HG03558 (cell line): ENCODE data around the gene CLEC18C.
"Not testable (repeated sequence)": the region's sequence is repeated elsewhere in the genome, so short reads cannot be mapped to it uniquely, and the experiment has no call there.

Source experiments
- ATAC-seq: cut with Tn5 transposase; IDR thresholded peaks from one replicate; pipeline ENCODE4 v1.9.1; 2021; ENCODE audit warnings: moderate number of reproducible peaks; ENCODE audit not compliant: unreplicated experiment; ENCODE audit errors: extremely low read depth

The CLEC18C gene

GRCh38 chr16:70158261-70158939, 15.2 kb upstream of the CLEC18C start:
- ATAC-seq, result no peak

DNA sequence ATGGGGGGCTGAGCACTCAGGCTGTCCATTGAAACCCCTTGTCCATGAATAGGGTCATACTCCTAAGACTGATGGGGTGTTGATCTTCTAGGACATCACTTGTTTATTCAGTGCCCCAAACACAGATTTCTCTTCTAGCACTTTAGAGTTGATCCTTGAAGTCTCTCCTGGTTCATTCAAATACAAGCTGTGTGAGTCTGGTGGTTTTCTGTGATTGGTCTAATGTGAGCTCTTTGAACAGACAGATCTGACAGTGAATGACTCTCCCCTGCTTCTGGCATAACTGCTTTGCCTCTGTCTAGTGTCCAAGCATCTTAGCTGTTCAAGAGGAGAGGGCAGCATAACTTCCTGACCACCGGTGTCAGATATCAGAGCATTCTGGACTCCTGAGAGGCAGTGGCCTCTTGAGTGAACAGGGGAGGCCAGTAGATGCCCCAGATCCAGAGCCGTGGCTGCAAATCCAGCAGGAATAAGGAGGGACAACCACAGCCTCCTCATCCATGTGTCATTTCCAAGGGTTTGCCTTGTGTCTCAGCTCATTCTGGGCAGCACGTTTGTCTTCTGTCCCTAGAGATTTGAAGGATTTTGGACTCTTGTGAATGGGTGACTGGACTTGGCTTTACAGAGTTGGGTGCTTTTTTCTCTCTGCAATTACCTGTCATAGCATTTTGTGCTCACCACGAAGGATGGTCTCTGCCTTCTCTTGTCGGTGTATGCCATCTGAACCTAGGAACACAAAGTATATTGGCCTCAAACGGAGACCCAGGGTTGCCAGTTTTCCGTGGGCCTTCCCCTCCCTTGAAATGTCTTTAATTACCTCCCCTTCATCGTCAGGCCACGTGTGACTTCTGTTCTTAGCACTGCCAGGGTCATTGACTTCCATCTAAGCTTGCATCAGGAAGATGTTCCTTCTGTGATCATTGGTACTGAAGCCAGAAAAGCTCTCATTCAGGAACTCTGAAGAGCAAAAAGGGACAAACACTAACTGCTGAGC, 13.9 kb upstream of the CLEC18C start:
- no peak for ATAC-seq

DNA sequence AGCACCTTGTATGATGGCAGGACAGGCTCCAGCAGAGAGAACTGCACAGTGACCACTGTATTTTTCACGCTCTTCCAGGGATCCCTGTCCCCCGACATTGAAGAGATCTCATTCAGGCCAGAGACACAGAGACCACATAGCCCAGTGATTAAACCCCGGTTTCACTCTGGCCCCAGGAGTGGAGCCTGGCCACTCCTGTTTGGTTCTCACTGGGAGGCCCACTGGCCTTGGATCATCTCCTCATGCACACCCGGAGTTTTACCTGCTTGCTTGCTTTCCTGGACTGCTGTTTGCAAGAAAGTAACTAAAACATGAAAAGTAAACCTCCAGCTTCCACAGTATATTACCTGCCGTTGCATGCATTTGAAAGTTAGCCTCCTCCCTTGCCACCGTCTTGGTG, 13.2 kb upstream of the CLEC18C start:
- no peak for ATAC-seq

- no peak for ATAC-seq
These were observed 12.8 kb upstream of the CLEC18C start for GRCh38 chr16:70160821-70161220.

- ATAC-seq, result no peak
These were observed 12.2 kb upstream of the CLEC18C start for GRCh38 chr16:70161350-70161749.

DNA sequence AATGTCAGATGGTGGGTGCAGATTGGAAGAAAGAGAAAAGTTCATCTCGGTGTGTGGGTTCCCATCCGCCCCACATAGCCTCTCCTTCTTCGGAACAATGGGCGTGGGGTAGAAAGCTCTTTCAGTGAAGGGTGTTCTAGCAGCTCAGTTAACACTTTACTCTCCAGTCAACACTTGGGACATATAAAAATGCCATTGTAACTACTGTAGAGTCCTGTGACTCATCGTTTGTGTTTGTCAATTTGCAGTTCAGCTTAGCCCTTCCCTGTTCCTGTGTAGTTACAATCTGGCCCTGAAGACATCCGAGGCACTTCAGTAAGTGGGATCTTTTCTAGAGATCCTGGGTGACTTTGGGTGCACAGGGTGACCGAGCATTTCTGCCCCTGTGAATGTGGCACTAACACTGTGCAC, 11.5 kb upstream of the CLEC18C start:
- ATAC-seq, result no peak

GRCh38 chr16:70163596-70163995, 10.0 kb upstream of the CLEC18C start:
- no peak for ATAC-seq

- ATAC-seq, result not testable (repeated sequence)
These were observed 6.9 kb upstream of the CLEC18C start for GRCh38 chr16:70166688-70167087.

GRCh38 chr16:70173916-70174315, 329 bp downstream of the CLEC18C start:
- ATAC-seq, result not testable (repeated sequence)

GRCh38 chr16:70174387-70174932, 873 bp downstream of the CLEC18C start:
- not testable (repeated sequence) for ATAC-seq

DNA sequence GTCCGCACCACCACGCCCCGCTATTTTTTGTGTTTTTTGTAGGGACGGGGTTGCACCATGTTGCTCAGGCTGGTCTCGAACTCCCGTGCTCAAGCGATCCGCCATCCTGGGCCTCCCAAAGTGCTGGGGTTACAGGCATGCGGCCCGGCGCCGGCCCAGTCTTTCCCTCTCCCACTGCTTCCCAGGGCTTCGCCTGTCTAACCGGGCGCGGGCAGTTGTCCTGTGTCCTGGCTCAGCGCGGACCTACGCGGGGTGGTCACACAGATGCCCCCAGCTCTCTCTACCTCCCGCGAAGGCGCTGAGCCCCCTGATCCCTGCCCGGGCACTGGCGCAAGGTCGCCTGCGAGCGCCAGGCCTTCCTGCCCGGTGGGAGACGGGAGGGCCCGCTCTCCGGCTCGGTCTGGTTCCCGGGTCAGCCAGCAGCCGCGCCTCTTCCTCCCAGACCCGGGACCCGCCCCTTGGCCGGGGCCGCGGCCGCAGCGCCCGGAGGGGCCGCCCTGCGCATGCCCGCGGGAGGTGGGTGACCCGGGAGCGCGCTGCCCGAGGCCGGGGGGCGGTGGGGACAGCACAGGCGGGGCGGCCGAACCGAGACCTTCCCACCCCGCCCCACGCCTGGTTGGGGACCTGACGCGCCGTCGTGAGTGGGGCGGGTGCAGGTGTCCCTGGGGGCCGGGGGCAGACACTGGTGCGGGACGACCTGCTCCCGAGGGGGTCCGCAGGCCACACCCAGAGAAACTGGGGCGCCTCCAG, 14.4 kb downstream of the CLEC18C start:
- ATAC-seq, result not testable (repeated sequence)

DNA sequence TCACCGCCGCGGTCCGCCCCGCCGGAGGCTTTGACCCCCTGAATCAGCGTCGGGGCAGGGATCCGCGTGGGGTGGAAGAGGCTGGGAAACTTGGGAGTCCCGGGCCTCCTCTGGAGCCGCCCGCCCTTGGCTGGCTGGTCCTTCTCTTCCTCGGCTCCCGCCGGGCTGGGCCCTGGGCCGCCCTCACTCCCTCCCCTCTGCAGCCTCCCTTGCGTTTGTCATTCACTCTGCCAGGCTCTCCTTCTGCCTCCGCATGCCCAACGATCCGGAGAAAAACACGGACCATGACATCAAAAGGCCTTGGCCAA, 15.0 kb downstream of the CLEC18C start:
- ATAC-seq, result not testable (repeated sequence)

DNA sequence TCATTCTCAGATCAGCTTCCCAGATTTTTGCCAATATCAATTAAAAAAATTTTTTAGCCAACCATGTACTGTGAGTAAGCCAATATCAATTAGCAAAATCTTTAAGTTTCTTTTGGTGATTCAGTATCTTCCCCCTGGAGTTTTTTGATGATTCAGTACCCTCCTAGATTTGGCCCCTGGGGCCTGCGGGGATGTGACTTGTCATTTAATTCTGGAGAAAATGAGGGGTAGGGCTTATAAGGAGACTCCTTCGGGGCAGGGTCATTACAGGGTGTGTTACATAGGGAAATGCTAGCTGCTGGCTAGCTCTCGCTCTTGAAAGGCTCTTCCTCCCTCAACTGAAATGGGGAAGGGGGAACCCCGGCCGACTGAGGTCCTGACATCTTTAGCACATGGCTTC, 17.0 kb downstream of the CLEC18C start:
- ATAC-seq, result not testable (repeated sequence)

DNA sequence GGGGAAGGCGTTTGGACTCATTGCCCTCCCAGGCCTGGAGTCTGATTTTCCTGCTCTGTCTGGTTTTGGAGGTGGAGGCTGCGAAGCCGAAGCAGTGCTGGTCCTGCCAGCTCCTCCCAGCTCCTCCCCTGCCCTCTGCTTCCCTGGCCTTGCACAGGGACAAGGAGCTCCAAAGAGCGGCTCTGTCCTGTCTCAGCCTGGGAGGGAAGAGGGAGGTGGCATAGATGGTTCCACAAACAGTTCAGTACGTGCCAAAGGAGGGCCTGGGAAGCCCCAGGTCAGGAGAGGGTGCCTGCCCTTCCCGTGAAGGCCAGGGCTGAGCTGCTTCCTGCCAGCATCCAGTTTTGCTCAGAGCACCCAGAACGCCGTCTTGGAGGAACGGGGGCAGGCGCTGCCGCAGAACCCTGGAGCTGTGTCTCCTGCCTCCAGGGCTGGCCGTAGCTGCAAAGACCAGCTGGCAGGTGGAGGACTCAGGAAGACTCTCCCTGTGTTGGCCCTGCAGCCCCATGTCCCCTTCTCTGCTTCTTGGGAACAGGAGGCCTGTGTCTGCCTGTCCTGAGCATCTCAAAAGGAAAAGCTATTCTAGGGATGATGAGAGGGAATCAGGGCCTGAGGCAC, 23.2 kb downstream of the CLEC18C start:
- ATAC-seq, result not testable (repeated sequence)

DNA sequence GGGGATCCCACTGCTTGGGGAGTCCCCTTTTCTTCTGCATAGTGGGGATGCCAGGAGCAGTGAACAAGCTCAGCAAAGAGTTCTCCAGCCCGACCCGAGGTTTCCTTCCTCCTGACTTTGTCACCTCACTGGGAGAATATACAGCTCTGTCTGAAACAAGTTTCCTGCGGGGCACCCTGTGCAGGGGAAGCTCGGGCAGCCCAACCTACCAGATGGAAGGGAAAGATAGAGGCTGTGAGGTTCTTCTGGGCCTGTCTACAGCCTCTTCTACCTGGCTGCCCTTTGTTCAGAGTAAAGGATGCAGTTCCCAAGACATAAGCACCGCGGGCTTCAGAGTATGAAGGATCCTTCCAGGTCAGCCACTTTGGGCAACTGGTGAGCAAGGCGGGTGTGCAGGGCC, 24.0 kb downstream of the CLEC18C start:
- ATAC-seq, result not testable (repeated sequence)

GRCh38 chr16:70198230-70198629, 24.6 kb downstream of the CLEC18C start:
- ATAC-seq, result not testable (repeated sequence)

GRCh38 chr16:70198666-70199065, 25.1 kb downstream of the CLEC18C start:
- not testable (repeated sequence) for ATAC-seq

DNA sequence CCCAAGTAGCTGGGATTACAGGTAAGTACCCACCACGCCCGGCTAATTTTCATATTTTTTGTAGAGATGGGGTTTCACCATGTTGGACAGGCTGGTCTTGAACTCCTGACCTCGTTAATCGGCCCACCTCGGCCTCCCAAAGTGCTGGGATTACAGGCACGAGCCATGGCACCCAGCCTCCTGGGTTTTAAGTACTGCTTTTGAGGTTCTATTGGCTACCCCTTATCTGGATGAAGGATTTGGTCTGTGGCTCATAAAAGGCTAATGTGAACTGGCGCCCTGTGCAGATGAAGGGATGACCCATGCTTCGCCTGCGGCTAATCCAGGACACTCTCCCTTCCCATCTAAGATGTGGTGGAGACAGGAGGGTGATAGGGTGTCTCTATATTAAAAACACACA, 25.6 kb downstream of the CLEC18C start:
- ATAC-seq, result not testable (repeated sequence)

DNA sequence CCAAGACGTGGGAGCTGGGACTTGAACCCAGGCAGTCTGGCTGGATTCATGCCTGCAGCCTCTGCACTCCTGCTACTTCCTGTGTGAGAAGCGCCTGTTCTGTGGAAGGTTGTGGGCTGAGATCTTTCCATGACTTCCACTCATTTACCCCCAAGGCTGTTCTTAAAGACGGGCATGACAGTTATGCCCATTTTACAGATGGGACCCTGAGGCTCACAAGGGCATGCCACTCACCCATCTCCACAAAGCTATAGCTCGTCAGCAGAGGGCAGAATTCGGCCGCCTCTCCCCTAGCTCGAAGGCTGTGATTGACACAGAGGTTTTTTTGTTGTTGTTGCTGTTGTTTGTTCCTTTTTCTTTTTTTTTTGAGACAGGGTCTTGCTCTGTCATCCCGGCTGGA, 26.5 kb downstream of the CLEC18C start:
- ATAC-seq, result not testable (repeated sequence)

- not testable (repeated sequence) for ATAC-seq
These were observed 29.9 kb downstream of the CLEC18C start for GRCh38 chr16:70203508-70203907.
